SK-N-DZ (cell line): ENCODE measurements around the gene NBEA.
A peak's percentile ranks its signal among the peaks of the same experiment; 100 is the strongest.

Source experiments
- DNase-seq: peaks from one replicate; pipeline ENCODE4 v3.0.0-alpha.2; 2015; ENCODE audit warnings: low spot score

Gene NBEA

GRCh38 chr13:35473802-35474201 lies 531.7 kb downstream of the NBEA start:
- DNase-seq, result no peak

DNA sequence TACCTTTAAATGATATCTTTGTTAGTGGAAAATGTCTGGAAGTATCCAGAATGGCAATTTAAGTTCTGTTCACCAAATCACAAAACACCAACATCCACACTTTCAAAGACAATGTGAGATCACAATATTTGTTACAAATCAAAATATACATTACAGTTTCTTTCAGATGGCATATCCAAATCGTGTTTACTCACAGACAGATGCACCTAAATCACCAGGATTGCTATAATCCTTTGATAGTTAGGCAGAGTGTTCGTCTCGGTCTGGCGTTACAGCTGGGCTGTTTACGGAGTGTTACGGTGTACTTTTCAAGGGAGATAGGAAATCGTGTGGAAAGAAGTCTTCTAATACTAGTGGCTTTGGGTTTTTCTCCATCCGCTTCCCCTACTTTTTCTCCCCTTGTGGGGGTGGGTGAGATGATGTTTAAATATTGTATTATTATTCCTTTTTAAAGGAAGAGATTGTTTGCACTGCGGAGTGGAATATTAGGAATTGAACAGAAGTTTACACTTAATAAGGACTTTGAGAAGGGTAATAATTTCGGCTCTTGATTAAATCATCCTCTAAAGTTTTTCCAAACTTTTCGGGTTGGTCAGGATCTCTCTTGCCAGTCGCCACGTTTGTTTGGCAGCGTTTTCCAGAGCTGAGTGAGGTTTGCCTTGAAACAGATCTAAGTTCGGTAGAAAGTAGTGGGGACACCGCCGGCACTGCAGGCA lies 532.6 kb downstream of the NBEA start:
- no peak for DNase-seq

- DNase-seq, result peak; percentile 47
These were observed 533.3 kb downstream of the NBEA start for GRCh38 chr13:35475212-35475959.

- DNase-seq, result peak; percentile 96
These were observed 534.2 kb downstream of the NBEA start, which contains the start of gene MAB21L1 for GRCh38 chr13:35475960-35476943. Gene MAB21L1, minus strand, starts transcription at chr13:35476689. Its CDS starts 551 bp downstream, at chr13:35476138.

DNA sequence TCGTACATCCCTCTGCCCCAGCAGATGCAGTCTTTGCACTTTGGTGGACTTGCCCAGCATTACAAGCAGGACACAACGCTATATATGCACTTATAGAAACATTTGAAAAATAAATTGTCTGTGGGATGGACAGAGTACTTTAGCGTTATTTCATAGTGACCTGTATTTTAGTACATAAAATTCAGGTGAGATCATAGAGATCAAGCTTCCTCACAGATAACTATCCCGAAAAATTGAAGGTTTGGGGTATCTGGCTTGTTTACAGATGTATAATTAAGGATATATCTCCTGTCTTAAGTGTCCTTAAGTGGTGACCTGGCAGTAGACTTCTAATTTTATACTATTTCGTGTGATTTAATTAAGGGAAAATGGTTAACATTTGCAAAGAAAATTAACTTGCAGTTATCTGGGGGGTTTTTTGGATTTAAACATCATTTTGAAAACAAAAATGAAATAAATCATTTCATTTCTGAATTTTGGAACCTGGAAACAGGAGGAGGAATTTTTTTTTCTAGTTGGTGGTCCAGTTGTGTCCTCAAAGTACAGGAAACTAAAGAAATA lies 535.4 kb downstream of the NBEA start:
- DNase-seq, result peak; percentile 67

DNA sequence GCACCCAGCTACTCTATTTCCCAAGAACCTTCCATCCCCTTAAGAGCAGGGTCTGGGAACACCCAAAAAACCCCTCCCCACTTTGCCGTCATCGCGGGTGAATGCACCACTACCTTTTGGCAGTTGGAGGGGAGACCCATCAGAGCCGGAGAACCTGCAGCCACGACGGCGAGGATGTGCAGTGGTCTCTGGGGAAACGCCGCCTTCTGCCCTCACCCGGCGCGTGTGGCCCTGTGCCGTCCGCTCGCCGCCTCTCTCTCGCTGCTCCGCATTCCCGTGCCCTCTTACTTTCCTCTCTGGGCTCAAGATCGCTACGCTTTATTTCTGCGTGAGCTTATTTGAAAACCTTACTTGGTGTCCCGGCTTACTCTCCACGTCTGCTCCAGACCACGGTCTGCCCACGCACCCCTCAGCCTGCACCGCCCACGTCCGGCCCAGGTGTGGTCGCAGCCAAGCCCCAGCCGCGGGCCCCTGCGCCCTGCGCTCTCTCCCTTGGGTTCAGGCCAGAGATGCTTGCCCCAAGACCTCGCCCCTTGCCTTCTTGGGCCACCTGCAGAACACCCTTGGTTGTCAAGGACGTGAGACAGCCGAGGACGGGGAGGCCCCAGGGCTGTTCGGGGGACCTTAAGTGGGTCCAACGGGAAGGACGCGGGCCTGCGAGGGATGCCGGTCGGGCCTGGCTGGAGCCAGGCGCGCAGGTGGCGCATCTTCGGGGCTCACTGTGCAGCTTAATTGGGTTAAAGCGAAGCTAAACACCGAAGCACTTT lies 536.4 kb downstream of the NBEA start:
- DNase-seq, result peak; percentile 78

DNA sequence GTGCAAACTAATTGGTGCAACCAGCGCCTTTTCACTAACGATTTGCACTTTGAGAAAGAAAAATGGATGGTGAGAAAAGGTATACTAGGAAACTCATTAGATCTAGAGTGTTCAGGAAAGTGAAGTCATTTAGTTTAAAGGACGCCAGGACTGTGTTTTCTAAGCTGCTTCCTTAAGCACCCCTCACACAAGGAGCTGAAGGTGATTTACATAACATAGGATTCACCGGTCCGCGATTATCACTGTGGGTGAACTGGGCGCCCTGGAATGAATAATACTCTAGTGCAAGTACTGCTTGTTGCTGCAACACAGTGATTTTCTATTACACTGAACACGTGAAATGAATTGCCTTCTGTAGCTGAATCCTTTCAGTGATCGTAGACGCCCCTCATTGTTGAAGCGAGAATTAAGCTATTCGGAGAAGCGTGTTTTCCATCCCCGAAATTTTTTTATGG lies 537.0 kb downstream of the NBEA start:
- DNase-seq, result peak; percentile 81

DNA sequence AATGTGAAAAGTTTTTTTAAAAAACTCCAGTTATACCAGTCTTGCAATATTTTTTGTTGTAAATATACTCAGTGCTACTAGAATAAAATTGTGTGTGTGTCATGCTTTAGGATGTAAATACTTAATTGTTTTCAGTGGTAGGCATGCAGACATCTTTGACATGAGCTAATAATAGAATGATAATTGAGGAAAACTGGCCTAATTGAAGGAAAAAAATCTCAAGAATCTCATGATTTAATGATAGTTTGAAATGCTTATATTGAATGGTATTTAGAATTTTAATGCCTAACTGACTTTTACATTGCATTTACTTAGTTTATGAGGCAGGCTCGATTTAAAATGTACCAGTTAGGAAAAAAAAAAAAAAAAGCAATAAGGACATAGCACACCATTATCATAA lies 537.6 kb downstream of the NBEA start:
- DNase-seq, result no peak

- DNase-seq, result peak; percentile 47
These were observed 538.3 kb downstream of the NBEA start for GRCh38 chr13:35480346-35480745.

- DNase-seq, result peak; percentile 32
These were observed 539.7 kb downstream of the NBEA start for GRCh38 chr13:35481777-35482176.

GRCh38 chr13:35482527-35482926 lies 540.5 kb downstream of the NBEA start:
- DNase-seq, result no peak

GRCh38 chr13:35483761-35484160 lies 541.7 kb downstream of the NBEA start:
- DNase-seq, result no peak

DNA sequence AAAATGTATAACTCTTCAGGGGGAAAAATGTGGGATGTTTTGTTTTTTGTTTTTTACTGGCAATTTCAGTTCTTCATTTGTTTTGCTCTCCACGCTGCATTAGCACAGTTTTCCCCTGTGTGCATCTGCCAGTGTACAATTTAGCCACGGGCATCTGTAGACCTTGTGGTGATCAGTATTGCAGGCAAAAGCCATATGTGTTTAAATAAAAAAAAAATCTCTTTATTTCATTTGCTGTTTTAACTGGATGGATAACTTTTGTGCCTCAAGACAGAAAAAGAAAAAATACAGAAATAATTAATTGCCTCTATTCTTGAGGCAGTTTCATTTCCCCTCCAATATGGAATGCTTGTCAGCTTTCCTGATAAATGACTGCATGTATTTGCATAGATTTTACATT lies 542.3 kb downstream of the NBEA start:
- peak; percentile 40 for DNase-seq

GRCh38 chr13:35485424-35485823 lies 543.4 kb downstream of the NBEA start:
- peak; percentile 79 for DNase-seq

GRCh38 chr13:35489050-35489449 lies 547.0 kb downstream of the NBEA start:
- peak; percentile 61 for DNase-seq

DNA sequence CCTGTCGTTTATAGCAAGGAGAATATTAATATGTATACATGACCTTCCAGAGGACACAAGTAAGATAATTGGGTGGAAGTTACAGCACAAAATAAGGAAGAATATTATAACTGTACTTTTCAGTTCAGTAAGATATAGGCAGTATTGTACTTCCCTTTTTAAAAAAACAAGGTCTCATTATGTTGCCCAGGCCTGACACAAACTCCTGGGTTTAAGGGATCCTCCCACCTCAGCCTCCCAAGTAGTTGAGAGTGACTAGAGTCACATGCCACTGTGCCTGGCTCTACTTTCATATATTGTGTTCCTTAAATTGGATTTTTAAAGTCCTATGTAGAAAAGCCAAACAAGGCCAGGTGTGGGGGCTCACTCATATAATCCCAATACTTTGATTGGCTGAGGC lies 553.9 kb downstream of the NBEA start:
- DNase-seq, result no peak

GRCh38 chr13:35496761-35497386 lies 554.8 kb downstream of the NBEA start:
- DNase-seq, result no peak

DNA sequence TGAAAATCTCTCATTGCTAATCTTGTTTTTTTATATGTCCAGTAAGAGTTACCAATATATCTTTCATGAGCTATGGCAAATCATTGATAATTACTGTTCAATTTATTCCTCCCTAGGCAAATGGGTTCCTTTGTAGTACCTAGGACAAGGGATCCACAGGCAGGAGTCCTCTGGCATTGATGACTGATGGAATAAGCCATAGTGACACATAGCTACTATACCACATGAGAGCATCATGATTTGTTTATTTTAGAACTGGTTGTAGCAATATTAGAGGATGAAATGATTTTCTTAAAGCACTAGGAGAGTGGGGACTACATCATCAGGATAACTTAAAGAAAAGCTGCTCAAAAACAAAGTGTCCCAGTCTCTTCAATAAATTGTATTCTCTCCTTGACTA lies 556.2 kb downstream of the NBEA start:
- no peak for DNase-seq

DNA sequence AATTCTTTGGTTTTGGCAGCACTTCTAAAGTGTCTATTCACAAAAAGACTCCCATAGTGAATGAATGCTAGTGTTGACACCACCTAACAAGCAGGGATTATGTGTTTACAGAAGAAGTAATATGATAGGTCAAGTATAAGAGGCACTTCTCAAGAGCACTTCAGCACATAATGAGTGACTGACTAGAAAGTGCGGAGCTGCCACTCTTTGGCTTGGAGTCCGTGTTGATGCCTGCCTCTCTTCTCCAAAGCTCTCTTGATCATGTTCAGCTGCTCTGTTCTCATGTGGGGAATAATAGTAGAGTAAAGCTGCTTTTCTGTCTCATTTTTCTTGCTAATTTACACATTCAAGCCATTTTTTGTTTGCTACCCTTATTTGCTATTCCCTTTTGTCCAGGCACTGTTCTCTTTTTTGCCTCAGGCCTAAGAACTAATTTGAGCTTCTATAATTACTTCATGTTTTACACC lies 557.2 kb downstream of the NBEA start:
- no peak for DNase-seq

DNA sequence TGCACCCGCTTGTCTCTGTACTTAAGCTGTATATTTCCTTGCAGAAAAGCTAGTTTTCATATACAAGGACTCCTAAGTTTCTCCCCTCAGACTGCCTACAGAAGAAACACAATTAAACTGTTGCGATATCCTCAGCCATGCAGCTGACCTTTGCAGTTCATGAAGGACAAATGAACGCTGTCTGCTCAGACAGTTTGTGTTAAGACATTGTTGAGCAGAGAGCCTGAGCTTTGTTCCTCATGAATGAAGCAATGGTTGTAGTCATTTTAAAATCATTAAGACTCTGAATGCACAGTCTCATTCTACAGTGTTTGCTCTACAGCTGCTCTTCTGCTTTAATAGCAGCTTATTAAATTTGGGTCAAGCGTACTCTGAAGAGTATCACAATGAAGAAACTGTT lies 557.6 kb downstream of the NBEA start:
- no peak for DNase-seq
